Retina (tissue), 1 donor: ENCODE results near the gene NAXE.
A peak's percentile ranks its signal among the peaks of the same experiment; 100 is the strongest.
"Not testable (repeated sequence)": the region's sequence is repeated elsewhere in the genome, so short reads cannot be mapped to it uniquely, and the experiment has no call there.

Source experiments
- DNase-seq: peaks from one replicate; pipeline ENCODE4 v3.0.0-alpha.2; 2016

NAXE gene

GRCh38 chr1:156595016-156595415 lies 3.4 kb downstream of the NAXE start:
- DNase-seq, result no peak

DNA sequence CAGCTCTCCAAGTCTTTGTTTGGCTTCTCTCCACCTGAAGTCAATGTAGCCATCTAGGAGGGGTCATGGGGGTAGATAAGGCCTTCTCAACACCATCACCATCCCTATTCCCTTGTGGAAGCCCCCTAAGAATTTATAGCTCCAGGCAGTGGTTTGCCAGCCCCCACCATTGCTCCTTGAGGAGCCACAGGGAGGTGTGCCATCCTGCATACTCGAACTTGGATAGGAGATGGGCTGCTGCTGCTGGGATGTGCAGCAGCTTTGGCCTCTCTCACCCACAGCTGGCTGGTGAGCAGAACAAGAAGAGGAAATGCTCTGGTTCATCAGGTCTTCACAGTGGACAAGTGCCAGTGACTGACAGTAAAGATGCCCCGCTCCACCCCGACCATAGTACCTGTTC lies 4.8 kb downstream of the NAXE start:
- no peak for DNase-seq

DNA sequence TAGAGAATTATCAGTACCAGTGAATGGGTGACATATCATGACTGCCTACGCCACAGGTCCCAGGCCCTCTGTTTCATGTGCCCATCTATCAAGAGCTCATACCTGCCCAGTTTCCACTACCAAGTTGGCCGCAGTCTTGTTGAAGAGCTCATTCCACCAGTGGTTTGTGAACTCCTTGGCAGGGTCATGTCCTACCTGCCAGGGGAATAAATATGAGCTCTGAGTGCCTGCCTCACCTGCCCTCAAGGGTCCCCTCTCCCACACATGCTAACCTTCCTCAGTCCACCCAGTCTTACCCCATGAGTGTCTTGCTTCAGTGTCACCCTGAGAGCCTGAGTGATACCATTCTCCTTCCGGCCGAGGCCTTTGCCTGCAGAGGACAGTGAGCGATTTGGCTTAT lies 6.5 kb downstream of the NAXE start:
- no peak for DNase-seq

- DNase-seq, result no peak
Measured at GRCh38 chr1:156598731-156599432, 7.3 kb downstream of the NAXE start.

GRCh38 chr1:156599811-156600210 lies 8.2 kb downstream of the NAXE start:
- no peak for DNase-seq

- no peak for DNase-seq
Measured at GRCh38 chr1:156600733-156601121, 9.2 kb downstream of the NAXE start.

DNA sequence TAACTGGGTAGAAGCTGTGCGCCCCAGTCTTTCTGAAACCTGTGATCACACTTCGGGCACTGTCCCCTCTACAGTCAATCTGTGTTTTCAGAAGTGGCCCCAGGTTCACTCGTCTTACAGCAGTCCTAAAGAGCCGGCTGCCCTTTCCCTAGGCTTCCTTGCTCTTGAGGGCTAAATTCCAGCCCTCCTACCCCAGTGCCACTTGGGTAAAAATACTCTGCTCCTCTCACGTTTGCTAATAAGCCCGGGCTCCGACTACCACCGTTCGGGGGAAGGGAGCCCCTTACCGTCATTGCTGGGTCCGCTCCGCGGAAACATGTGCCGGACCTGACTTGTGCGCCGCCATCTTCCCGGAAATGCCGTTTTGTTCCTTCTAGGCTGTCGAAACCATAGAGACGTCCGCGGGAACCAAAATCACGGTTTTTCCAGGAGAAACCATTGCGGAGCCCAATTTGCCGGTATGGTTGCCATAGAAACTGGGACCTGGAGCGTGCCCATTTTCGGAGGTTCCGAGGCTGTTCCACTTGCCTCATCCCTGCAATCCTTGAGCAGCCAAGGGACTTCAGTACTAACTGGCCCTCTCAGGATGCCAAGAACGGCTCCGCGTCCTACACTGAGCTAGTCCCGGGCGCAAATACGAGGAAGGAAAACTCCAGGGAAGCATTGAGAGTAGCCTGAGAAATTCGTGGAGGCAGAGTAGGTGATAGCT lies 9.7 kb downstream of the NAXE start, which contains the start of gene GPATCH4:
TSS of gene GPATCH4 (minus strand) at position 358 of the 709 bp plus-strand sequence.
- DNase-seq, result peak; percentile 93

DNA sequence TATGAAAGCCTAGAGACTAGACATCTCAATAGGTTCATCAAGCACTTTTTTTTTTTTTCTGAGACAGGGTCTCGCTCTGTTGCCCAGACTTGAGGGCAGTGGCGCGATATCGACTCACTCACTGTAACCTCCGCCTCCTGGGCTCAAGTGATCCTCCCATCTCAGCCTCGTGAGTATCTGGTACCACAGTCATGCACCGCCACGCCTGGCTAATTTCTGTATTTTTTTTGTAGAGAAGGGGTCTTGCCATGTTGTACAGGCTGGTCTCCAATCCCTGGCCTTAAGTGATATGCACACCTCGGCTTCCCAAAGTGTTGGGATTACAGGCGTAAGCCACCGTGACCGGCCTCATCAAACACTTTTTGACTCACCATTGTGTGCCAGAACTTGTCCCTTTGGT lies 10.3 kb downstream of the NAXE start:
- DNase-seq, result no peak

DNA sequence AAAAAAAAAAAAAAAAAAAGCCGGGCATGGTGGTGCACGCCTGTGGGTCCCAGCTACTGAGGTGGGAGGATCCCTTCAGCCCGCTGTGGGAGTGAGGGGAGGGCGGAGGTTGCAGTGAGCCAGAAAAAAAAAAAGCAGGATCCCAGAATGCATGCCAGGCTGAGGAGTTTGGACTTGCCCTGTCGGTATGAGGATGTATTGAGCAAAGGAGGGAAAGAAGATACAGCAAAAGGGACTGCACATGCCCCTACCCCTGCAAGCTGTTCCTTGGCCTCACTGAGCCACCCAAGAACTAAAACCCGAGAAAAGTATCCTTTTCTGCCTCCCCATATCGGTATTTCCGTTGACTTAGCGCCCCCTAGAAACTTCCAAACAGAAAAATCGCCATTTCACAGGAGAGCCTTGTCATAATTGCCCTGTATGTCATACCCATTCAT lies 11.0 kb downstream of the NAXE start:
- no peak for DNase-seq

GRCh38 chr1:156607344-156607743 lies 15.8 kb downstream of the NAXE start:
- DNase-seq, result not testable (repeated sequence)

DNA sequence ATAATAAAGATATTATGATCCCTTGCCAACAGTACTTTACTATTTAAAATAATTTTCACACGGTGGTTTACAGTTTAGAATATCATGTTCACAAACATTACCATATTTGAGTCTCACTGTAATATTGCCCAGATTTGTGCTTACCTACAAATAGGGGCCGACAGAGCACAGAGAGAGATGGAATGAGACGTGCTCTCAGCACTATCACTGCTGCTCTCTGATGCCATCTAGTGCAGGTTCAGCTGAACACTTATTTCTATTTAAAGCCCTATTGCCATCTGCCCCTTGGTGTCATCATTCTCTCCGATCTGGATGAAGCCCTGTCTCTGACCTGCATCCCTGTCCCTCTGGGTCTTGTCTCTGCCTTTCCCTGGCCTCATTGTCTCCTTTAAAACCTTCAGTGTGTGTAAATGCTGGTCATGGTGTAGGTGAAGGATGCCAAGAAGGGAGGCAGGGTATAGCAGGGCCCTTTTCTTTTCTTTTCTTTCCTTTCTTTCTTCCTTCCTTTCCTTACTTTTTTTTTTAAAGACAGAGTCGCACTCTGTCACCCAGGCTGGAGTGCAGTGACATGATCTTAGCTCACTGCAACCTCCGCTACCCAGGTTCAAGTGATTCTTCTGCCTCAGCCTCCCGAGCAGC lies 16.6 kb downstream of the NAXE start:
- peak; percentile 47 for DNase-seq

DNA sequence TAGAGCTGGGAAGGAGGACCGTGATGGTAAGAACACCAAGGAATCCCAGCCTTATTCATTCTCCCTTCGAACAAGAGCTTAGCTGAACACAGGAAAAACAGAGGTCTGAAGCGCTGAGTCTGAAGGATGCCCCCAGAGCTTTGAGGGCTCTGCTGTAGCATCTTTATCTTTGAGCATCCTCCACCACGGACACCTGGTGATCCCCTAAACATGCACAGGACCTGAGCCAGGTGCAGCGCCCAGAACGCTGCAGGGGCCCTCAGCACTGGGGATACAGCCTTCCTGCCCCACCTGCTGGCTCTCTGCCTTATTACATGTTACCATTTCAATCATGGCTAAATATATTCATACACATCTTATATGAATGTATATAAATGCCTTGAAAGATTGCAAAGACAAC lies 17.4 kb downstream of the NAXE start:
- DNase-seq, result peak; percentile 47

DNA sequence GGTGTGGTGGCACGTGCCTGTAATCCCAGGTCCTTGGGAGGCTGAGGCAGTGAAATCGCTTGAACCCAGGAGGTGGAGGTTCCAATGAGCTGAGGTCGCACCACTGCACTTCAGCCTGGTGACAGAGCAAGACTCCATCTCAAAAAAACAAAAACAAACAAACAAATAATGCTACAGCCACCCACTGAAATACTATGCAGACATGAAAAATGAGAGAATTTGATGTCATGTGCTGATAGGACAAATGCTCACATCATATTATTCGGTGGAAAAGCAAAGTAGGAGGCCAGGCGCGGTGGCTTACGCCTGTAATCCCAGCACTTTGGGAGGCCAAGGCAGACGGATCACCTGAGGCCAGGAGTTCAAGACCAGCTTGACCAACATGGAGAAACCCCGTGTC lies 18.5 kb downstream of the NAXE start:
- not testable (repeated sequence) for DNase-seq

DNA sequence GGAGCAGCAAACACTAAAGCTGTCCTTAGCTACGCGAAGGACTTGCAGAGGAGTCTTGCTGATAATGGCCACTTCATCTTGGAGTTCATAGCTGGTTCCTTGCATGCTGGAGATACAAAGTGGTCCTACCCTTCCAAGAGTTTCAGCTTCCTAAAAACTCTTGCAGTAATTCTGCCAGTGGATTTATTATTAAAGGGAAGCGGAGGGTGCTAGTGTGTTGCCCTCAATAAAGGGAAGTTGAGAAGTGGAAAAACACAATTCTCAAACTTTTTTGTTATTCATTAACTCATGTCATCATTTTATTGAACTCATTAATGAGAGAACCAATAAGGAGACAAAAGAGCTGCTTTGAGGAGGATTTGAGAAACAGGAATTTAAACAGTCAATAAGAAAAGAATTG lies 21.1 kb downstream of the NAXE start:
- no peak for DNase-seq

DNA sequence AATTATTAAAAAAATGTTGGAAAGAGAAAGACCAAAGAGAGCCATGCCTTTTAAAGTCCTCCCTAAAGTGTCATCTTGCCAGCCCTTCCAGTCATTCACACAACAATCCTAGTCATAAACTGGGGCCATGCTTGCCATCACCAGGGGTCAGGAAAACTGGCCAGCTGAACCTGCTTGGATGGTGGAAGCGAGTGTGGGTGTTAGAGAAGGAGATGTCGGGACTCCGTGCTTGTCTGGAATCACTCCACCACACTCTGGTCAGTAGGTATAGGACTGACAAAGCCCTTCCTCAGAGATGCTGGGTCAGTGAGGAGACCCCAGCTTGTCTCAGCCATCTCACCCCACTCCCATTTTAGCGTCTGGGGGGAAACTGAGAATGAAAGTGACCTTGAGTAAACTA lies 24.4 kb downstream of the NAXE start:
- DNase-seq, result no peak

GRCh38 chr1:156616463-156616862 lies 24.9 kb downstream of the NAXE start:
- DNase-seq, result no peak

GRCh38 chr1:156618853-156619581 lies 27.4 kb downstream of the NAXE start, which contains the start of gene HAPLN2:
Gene HAPLN2, plus strand, starts transcription at chr1:156619415. Its CDS starts 4,076 bp downstream, at chr1:156623491.
- DNase-seq, result no peak

DNA sequence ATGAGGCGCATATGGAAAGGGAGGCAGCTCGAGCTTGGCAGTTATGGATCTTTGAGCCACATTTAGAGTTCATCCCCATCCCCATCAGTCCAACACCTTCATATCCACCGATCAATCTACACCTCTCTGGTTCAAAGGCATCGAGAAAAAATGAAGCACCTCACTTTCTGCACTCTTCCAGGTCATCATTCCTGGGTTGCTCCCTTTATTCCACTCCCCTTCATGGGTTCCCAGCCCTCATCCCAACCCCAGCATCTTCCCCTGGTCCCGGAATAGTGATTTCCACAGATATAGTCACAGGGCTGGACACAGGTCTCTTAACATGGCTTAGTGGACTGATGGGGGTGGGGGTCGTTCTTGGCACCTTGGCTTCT lies 28.0 kb downstream of the NAXE start:
- DNase-seq, result no peak

DNA sequence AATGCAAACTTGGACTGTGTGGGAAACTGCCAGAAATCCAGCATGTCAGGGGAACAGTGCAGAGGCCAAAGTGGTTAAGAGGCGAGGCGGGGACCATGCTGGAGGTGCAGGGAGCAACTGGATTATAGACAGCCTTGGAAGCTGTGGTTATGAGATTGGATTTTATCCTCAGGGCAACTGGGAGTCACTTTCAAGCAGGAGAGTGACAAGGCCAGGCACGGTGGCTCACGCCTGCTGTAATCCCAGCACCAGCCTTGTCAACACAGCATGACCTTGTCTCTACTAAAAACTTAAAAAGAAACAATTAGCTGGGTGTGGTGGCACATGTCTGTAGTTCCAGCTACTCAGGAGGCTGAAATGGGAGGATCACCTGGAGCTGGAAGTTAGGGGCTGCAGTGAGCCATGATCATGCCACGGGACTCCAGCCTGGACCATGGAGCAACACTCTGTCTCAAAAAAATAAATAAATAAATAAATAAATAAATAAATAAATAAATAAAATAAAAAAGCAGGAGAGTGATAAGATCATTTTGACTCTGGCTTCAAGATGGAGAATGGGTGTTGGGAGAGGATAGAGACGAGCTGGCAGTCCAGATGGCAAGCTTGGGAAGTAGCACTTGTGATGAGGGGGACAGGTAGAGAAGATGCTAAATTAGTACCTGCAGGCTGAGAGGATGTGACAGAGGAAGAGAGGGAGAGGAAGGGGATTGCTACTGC lies 31.2 kb downstream of the NAXE start:
- DNase-seq, result no peak

DNA sequence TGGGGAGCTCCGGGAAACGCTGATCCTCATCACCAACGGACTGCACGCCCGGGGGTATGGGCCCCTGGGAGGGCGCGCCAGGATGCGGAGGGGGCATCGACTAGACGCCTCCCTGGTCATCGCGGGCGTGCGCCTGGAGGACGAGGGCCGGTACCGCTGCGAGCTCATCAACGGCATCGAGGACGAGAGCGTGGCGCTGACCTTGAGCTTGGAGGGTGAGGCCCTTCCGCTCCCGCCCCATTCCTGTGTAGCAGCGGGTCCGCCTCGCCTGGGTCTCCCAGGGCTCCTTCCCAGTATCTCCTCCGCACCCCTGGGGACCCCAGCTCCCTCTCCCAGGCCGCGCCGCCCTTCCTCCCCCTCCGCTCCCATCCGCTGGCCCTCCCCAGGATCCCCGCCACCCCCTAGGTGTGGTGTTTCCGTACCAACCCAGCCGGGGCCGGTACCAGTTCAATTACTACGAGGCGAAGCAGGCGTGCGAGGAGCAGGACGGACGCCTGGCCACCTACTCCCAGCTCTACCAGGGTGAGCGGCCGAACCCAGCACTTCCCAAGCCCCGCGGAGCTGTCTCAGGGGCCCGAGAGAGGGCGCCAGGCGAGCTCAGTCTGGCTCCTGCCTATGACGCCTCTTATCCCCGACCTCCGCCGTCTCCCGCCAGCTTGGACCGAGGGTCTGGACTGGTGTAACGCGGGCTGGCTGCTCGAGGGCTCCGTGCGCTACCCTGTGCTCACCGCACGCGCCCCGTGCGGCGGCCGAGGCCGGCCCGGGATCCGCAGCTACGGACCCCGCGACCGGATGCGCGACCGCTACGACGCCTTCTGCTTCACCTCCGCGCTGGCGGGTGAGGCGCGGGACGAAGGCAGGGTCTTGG lies 32.6 kb downstream of the NAXE start:
- DNase-seq, result peak; percentile 82

- DNase-seq, result no peak
Measured at GRCh38 chr1:156624814-156625435, 33.3 kb downstream of the NAXE start.
